GM18867 (cell line): ENCODE results near the gene SRRT.
"Not testable (repeated sequence)": the region's sequence is repeated elsewhere in the genome, so short reads cannot be mapped to it uniquely, and the experiment has no call there.

Source experiments
- ATAC-seq: cut with Tn5 transposase; IDR thresholded peaks from one replicate; pipeline ENCODE4 v1.9.1; 2021; ENCODE audit warnings: mild to moderate bottlenecking, moderate library complexity; ENCODE audit not compliant: unreplicated experiment

Gene SRRT

DNA sequence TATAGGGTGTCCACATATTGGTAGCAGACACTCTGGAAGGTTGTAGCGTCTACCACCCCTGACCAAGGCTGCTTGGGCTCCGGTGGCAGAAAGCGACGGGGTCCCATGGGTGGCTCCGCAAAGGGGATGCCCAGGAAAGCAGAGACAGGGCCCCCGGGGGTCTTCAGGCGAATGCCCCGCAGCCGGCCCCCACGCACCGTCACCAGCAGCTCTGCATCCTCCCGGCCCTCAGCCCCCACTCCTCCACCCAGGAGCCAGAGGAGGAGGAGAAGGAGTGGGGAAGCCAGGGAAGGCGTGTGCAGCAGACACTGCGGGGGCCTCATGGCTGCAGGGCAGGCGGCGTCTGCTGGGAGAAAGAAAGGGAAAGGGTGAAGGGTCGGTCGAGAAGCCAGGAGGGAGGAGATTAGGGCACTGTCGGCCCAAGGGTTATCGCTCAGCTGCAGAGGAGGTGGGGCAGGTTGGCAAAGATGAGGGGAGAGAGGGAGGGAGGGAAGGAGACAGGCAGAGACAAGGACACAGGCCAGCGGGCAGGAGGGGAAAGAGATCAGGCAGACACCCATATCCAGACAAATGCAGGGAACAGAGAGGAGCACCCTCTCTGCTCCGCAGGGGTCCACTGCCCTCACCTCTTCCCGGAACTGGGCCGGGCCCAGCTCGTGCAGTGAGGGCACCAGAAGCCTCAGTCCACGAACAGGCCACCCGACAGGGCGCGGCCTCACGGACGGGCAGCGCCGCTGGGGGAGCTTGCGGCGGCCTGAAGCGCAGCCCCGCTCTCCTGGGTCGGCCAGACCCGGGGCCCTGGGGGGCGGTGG, 19.2 kb downstream of the SRRT start:
- ATAC-seq = no peak

DNA sequence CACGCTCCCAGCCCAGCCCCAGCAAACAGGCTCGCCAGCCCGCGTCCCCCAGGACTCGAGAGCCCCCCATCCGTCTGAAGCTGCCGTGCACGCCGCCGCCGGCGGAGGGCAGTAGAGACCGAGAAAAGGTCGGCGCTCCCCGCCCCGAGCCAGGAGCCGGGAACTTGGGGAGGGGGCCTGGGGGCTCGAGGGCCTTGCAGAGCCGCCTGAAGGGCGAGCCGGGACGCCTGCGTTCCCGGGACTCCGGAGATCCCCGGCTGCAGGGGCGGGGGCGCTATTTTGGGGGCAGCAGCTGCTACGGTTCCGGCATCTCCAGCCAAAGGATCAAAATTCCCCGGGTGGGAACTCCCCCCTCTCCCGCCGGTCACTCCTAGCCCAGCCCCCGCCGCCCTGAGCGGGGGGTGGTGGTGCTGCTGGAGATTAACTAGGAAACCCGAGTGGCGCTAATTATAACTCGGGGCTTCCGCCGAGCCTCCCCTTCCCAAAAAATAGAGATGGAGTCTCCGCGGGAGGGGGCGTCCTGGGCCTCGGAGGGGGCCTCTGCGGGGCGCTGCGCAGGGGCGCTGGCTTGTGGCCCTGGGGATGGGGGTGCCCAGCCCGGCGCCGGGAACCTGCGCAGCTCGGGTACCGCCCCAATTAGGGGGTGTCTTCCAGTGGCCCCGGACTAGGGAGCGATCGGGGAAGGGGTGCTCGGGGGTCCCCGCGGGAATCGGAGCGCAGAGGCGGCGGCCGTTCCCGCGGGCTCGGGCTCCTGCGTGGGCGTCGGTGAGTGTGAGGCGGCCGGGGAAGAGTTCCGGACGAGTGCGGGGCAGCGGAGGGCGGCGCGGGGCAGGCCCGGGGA, 20.2 kb downstream of the SRRT start:
- ATAC-seq = no peak

DNA sequence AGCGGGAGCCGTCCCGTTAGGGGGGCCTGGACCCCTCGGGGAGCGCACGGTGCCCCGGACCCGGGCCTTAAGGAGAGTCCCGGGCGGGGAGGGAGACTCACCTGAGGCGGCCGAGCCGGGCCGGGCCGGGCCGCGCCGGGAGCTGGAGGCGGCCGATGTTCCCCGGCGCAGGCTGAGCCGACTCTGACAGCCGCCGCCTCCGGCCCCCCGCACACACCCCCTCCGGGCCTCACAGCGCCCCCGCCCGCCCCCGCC, 20.7 kb downstream of the SRRT start, which contains the start of gene ACHE:
TSS of gene ACHE (minus strand) at position 188 of the 255 bp plus-strand sequence. CDS start 1,656 bp downstream, outside the sequence.
- no peak for ATAC-seq

DNA sequence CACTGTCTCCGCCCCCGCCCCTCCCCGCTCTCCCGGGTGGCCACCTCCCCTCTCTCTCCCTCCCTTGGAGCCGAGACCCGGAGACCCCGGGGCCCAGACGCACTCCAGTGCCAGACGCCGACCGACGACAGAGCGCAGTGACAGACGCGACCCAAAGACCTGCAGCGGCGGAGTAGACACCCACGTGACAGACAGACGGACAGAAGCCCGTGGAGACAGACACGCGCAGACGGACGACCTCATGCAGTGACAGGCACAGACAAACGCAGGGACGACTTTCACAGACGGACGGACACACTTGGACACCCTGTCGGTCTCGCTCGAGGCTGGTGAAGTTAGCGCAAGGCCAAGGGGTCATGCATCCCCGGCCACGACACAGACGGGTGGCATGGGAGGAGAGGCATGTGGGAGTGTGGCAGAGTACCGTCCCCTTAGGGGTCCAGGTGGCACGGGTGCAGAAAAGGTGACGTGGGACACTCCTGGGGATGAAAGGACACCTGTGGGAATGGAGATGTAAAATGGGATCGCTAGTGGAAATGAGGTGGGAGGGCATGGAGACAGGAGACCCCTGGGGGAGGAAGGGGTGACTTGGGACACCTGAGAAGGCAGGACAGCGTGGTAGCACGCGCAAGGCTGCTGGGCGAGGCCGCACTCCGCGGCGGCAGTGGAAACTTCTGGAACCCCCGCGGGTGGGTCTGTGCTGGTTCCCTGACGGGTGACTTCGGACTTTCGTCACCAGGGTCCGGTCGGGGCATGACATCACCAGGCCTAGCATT, 21.2 kb downstream of the SRRT start:
- no peak for ATAC-seq

DNA sequence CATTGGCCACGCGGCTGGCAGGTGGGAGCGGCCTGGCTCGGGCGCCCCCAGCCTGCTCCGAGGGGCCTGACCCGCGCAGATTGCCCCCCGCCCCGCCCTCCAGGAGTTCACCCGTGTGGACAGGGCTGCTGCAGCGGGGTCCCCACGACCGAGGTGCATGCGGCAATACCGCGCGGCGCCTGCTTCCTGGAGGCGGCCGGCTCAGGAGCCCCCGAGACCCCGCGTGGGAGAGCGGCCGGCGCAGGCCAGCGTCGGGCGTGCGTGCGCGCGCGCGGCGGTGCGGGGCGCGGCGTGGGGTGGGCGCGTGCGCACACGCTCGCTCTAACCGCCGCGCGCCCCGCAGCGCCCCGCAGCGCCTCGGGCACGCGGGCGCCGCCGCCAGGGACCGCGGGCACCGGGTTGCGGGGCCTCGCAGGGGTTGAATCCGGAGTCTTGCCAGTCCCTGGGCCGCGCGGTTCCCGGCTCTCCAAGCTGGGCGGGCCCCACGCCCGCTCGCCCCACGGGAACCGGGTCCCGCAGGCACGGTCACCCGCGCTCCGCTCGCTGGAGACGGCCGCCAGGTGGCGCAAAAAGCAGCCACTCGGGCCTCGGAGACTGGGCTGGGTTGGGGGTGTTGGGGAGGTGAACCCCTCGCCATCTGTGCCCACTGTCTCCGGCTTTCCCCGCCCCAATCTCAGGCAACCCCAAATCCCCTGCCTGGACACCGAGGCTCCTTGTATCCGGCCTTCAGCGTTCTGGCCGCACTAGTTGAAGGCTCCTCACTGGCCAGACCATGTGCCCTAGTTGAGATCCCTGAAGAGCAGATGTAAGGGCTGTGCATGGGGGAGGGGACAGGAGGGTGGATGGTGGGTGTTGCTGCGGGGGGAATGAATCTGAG, 22.1 kb downstream of the SRRT start:
- ATAC-seq = no peak

DNA sequence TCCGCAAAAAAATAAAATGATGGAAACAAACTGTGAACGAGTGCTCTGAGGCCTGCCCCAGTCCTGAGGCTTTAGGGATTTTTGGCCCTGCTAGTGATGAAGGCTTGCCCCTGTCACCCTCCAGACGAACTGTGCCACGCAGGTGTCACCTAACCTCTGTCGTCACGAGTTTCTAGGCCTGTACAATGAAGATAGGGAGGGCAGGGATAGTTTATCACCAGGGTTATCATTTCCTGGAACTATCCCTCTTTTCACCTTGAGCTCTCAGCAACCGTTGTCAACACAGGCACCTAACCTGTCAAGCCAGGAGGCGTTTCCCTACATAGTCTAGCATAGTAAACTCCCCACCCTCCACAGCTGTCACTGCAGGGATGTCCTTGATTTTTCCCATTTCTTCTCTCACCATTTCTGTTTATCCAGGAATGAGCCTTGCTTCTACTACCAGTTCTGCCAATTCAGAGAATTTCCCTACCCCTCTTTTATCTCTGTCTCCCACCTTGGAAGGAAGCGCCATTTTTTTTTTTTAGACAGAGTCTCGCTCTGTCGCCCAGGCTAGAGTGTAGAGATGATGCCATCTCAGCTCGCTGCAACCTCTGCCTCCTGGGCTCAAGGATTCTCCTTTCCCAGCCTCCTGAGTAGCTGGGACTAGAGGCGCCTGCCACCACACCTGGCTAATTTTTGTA, 23.0 kb downstream of the SRRT start:
- no peak for ATAC-seq

DNA sequence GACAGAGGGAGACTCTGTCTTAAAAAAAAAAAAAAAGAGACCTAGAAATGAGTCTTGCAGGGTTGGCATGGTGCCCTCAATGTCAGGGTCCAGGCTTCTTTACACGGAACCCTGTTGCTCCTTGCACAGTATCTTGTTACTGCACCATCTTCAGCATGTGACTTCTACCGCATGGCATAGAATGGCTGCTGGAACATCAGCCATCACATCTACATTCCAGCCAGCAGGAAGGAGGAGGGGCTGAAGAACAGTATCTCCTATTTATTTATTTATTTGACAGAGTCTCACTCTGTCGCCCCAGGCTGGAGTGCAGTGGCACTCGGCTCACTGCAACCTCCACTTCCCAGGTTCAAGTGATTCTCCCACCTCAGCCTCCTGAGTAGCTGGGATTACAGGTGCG, 24.5 kb downstream of the SRRT start:
- no peak for ATAC-seq

DNA sequence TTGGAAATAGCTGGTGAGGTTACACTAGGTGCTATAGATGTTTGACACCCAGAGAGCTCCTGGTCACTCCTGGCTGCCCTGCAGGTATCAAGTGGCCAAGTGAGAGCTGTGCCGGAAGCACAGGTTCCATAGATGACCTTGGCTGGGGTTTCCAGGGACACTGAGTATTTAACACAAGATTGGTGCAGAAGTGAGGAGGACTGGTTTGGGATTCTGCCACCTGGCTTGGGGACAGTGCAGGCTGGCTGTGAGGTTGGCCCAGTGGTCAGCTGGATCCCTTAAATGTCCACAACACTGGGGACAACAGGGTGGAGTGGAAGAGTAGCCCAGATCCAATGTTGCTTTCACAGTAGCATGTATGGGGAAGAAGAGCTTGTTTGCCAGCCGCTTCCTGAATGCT, 26.1 kb downstream of the SRRT start:
- no peak for ATAC-seq

DNA sequence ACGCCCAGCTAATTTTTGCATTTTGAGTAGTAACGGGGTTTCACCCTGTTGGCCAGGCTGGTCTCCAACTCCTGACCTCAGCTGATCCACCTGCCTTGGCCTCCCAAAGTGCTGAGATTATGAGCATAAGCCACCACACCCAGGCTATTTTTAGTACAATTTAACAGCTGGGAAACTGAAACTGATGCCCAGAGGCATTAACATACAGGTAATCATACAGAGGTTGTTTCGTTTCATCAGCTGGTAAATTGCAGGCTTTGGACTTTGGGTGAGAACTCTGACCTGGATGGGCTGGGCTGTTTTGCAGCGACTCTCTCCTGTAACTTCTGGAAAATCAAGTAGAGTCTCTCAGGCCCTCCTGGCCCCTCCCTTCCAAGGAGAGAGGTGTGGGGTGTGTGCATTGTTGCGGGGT, 27.0 kb downstream of the SRRT start:
- no peak for ATAC-seq

DNA sequence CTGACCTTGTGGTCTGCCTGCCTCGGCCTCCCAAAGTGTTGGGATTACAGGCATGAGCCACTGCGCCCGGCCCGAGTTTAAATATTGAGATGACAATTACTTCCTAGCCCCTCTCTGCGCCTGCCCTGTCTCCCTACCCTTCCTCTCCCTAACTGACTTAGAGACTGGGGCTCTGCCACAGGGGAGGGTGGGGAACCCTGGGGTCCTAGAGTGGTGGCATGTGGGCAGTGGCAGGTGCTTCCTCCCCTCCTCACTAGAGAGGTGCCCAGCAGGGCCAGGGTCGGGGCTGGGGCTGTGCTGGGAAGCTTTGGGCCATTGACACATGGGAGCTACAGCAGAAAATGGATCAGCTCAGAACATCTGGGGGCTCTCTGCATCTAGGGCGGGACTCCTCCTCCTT, 27.7 kb downstream of the SRRT start:
- no peak for ATAC-seq

DNA sequence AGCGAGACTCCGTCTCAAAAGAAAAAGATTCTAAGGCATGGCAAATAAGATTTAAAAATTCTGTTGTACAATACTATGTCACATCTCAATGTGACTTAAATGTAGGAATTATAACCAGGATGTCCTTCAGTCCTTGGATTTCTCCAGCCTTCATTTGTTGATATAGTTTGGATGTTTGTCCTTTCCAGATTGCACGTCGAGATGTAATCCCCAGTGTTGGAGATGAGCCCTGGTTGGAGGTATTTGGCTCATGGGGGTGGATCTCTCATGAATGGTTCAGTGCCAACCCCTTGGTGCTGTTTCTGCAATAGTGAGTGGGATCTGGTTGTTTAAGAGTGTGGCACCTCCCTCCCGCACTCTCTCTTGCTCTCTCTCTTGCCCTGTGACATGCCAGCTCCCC, 33.6 kb downstream of the SRRT start:
- ATAC-seq = no peak

DNA sequence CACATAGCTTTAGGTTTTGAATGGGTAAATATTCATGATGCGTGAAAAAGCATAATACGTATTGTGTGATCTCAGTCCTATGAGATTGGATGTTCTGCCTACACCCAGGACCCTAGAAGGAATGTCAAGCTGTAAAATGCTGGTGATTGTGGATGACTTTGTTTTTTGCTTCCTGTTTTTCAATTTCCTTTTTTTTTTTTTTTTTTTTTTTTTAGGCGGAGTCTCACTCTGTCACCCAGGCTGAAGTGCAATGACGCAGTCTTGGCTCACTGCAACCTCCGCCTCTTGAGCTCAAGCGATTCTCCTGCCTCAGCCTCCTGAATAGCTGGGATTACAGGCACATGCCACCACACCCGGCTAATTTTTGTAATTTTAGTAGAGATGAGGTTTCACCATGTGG, 35.5 kb downstream of the SRRT start:
- not testable (repeated sequence) for ATAC-seq

DNA sequence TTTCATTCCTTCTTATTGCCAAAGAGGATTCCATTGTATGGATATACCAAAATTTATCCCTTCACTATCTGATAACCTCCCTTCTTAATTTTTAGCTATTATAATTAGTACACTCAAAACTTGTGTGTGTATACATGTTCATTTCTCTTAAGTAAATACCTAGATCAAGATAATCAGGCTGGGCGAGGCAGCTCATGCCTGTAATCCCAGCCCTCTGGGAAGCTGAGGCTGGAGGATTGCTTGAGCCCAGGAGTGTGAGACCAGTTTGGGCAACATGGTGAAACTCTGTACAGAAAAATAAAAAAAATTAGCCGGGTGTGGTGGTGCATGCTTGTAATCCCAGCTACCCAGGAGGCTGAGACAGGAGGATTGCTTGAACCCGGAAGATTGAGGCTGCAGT, 36.6 kb downstream of the SRRT start:
- ATAC-seq = no peak

DNA sequence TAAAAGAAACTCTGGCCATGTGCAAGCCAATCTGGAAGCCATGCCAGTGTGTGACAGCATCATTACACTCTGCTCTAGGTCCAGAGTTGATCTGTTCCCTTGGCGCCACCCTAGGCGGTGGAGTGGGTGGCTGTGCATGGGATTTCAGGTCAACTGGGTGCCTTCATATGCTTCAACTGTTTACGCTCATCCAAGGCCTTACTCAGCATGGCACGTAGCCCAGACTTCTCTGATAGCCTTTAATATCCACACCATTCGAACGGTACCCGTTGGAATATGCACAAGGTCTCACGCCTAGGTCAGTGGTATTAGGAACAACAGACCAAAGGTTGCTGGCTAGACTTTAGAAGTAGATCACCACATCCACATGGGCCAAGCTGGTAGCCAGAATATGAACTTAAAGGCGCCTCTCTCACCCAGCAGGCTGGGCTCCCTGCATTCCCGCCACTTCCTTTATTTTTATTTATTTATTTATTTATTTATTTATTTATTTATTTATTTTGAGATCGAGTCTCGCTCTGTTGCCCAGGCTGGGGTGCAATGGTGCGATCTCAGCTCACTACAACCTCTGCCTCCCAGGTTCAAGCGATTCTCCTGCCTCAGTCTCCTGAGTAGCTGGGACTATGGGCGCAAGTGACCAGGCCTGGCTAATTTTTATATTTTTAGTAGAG, 39.4 kb downstream of the SRRT start:
- ATAC-seq = no peak

DNA sequence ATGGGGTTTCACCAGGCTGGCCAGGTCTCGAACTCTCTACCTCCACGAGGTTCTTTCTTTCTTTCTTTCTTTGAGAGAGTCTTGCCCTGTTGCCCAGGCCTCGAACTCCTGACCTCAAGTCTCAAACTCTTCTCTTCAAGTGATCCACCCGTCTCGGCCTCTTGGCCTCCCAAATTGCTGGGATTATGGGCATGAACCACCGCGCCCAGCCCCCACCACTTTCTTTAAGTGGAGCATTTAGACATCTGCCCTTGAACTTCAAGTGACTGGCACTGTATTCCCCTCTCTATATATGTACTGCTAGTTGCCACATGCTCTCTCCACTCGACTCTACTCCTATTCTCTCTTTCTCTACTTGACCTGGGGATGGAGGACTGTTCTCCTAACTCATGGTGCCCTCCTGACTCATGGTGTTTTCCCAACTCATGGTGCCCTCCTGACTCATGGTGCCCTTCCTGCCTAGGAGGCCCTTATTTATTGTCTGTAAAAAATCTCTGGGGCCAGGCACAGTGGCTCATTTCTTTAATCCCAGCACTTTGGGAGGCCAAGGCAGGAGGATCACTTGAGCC, 40.1 kb downstream of the SRRT start:
- ATAC-seq = no peak

DNA sequence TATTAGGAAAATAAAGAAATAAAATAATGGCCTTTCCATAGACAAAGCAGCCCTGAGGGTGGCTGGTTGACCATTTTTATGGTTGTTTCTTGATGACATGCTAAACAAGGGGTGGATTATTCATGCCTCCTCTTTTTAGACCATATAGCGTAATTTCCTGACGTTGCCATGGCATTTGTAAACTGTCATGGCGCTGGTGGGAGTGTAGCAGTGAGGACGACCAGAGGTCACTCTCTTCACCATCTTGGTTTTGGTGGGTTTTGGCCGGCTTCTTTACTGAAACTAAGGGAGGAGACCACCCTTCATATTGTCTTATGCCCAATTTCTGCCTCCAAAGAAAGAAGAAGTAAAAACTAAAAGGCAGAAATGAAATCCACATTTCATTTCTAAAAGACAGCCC, 44.4 kb downstream of the SRRT start:
- ATAC-seq = not testable (repeated sequence)

DNA sequence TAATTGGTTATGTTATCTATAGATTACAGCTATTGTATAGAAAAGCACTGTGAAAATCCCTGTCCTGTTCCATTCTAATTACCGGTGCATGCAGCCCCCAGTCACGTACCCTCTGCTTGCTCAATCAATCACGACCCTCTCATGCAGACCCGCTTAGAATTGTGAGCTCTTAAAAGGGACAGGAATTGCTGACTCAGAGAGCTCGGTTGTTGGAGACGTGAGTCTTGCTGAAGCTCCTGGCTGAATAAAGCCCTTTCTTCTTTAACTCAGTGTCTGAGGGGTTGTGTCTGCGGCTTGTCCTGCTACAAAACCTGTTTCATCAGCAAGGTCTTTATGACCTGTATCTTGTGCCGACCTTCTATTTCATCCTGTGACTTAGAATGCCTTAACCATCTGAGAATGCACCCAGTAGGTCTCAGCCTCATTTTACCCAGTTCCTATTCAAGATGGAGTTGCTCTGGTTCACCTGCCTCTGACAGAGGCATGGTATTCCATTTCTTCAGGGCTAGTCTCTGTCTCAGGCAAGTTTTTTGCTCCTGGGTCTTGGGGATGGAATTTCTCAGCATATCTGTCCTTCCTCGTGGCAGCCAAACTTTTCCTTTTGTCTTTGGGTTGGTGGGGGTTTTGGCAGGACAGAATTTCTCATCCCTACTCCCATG, 45.0 kb downstream of the SRRT start:
- ATAC-seq = not testable (repeated sequence)

DNA sequence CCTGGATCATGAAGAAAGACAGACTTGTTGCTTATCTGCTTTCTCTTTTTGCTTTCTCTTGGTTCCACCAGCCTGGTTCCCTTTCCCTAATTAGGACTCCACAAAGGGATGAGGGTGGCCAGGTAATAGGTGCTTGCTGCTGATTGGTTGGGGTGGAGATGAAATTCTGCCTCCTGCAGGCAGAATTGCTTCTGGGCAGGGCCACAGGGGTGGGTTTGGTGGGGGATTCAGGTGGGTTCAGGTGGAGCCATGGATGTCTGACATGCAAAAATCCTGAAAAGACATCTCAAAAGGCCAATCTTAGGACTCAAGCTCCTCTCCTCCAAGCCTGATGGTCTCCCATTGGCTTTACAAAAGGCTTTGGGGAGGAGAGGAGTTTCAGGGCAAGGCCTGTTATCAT, 46.1 kb downstream of the SRRT start:
- ATAC-seq = no peak

DNA sequence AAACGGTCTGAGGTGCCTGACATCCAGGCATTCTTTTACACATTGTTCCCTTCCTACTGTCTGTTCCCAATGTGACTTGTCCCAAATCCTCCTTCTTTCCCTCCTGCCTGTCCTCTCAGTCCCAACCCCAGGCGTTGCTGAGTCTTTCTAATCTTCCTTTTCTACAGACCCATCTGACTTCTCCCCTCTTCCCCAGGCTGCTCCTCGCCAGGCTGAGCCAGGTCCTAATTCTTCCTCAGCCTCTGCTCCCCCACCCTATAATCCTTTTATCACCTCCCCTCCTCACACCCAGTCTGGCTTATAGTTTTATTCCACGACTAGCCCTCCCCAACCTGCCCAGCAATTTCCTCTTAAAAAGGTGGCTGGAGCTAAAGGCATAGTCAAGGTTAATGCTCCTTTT, 48.7 kb downstream of the SRRT start:
- ATAC-seq = not testable (repeated sequence)
